ENCODE measurements around the gene CLIP3.
"Not testable (repeated sequence)": the region's sequence is repeated elsewhere in the genome, so short reads cannot be mapped to it uniquely, and the experiment has no call there.

CLIP3 gene

DNA sequence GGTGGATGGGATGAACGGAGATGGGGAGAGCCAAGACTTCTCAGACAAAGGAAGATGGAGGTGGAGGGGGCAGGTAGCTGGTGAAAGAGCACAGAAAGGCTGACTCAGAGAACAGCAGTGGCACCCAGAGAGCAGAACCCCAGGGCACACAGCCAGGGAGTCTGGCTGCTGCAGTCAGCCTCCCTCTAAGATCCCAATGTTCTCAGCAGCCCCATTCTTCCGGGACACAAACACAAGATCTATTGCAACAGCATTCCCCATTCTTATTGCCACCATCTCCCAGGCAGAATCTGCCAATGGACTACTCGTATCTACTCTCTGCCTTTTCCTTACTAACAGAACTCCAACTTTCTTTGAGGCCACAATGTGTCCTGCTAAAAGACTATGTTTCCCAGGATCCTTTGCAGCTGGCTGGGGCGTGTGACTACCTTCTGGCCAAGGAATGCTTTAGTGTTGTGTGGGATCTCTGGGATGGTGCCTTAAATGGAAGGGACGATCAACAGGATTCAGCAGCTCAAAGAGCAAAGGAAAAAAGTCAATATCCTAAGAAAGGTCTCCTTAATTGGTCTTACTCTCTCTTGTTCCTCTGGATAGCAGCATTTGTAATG, 13.9 kb upstream of the CLIP3 start:
- no peak for DNase-seq

- no peak for DNase-seq
These were observed 11.3 kb upstream of the CLIP3 start for GRCh38 chr19:36043952-36044351.

GRCh38 chr19:36041831-36042230, 9.2 kb upstream of the CLIP3 start:
- no peak for DNase-seq

GRCh38 chr19:36041092-36041491, 8.4 kb upstream of the CLIP3 start:
- DNase-seq: not testable (repeated sequence)

DNA sequence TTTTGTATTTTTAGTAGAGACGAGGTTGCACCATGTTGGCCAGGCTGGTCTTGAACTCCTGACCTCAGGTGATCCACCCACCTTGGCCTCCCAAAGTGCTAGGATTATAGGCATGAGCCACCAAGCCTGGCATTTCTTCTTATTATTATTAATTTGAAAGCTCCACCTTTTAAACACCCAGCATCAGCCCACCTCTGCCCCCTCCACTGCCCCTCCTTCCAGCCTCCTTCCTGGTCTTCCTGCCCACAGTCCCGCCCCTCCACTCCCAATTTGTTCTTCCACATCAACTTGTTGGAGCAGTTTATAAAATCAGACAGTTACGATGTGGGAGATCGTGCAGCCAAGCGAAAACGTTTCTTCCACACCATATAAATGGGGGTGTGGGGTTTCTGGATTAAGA, 7.8 kb upstream of the CLIP3 start:
- DNase-seq: no peak

- no peak for DNase-seq
These were observed 1.4 kb downstream of the CLIP3 start for GRCh38 chr19:36031308-36031707.

GRCh38 chr19:36030264-36031148, 2.2 kb downstream of the CLIP3 start:
- DNase-seq: no peak

DNA sequence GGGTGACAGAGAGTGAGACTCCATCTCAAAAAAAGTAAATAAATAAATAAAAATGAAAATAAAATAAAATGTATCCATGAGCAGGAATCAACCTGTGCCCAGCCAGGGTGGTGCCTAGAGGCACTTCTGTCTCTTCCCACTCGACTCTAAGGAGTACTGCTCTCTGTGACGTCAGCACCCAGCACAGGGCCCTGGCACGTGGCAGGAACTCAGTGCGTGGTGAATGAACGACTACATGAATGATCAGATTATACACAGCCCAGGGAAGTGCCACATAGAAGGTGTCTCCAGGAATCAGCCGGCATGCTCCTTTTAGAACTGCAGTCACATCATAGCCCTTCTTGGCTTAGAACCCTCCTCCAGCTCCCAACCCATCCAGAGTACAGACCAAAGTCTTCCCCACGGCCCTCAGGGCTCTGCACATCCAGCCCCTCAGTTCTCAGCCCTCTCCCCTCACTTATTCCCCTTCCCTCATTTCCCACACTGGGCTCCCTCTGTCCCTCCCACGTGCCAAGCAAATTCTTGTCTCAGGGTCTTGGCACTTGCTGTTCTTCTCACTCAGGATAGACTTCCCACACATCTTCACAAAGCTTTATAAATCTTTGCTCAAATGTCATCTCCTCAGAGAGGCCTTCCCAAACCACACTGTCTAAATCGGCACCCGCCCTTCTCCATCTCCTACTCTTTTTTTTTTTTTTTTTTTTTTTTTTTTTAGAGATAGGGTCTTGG, 4.2 kb downstream of the CLIP3 start:
- DNase-seq: no peak

DNA sequence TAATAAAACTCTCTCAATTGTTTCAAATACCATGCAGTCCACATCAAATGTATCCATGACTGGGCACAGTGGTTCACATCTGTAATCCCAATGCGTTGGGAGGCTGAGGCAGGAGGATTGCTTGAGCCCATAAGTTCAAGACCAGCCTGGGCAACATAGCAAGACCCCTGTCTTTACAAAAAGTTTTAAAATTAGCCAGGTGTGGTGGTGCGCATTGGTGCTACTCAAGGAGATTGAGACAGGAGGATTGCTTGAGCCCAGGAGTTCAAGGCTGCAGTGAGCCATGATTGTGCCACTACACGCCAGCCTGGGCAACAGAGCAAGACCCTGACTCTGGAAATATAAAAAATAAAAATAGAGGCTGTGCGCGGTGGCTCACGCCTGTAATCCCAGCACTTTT, 5.0 kb downstream of the CLIP3 start:
- DNase-seq: no peak

DNA sequence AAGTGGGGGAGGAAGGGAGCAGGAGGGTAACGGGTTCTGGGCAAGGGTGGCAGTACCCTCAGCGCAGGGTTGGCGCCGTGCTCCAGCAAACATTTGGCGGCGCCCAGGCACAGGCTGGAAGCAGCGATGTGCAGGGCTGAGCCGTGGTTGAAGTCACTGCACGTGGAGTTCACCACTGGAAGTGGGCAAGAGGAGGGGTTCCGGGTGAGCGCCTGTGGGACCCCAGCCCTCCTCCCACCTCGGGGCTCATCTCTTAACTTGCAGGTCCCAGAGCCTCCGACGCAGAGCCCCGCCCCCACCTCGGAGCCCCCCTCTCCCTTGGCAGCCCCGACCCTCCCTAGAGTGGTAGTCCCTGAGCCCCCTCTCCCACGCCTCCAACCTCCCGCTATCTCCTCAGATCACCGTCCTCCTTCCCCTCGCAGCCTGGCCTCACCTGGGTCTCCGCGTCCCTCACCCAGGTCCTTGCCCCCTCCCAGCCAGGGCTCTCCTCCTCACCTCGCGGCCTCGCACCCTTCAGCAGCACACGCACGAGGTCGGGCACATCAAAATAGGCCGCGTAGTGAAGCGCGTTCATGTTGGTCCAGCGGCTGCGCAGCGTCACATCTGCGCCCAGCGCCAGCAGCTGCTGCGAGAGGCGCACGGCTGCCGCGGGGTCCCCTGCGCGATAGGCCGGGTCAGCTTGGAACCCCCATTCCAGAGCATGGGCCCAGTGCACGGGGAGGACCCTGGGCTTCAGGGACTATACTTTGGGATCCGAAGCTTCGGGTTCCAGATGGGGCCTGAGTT, 6.4 kb downstream of the CLIP3 start:
- DNase-seq: no peak

GRCh38 chr19:36025541-36025940, 7.1 kb downstream of the CLIP3 start:
- DNase-seq: no peak

DNA sequence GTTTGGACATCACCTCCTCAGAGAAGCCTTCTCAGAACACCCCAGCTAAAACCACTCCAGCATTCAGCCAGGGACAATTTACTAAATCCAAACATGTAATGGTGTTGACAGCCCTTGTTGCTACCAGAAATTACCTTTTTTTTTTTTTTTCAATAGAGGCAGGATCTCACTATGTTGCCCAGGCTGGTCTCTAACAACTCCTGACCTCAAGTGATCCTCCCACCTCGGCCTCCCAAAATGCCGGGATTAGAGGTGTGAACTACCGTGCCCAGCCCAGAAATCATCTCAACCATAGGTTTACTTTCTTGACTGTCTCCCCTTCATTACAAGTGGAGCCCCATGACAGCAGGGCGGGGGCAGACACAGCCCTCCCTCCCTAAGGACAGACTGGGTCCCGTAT, 9.2 kb downstream of the CLIP3 start:
- DNase-seq: no peak

DNA sequence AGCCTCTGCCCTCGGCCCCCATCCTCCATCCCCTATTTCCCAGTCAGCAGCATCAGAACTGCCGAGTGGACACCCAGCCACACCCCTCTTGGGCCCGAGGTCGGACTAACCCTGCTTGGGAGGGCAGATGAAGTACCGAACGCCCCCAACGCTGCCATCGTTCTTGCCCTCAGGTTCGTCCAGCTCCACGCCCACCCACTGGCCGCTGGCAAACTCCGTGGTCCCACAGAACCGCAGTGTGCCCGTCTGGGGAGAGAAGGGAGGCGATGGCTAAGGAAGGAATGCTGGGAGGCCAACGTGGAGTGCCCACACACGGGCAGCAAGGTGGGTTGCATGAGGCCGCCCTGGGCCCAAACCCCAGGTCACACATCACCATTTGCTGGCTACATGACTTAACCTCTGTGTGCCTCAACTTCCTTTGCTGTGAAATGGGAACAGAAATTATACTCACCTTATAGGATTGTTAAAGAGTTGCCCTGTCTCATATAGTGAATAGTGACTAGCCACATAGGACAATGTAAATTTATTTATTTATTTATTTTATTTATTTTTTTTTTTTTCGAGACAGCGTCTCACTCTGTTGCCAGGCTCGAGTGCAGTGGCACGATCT, 13.5 kb downstream of the CLIP3 start:
- no peak for DNase-seq

GRCh38 chr19:36014012-36014924, 18.4 kb downstream of the CLIP3 start, which contains the start of gene ALKBH6:
Gene ALKBH6, minus strand, starts transcription at chr19:36014213. Its CDS starts 816 bp downstream, at chr19:36013397.
- DNase-seq: peak; percentile 99 to 100

- no peak for DNase-seq
These were observed 19.2 kb downstream of the CLIP3 start for GRCh38 chr19:36013280-36014011.

DNA sequence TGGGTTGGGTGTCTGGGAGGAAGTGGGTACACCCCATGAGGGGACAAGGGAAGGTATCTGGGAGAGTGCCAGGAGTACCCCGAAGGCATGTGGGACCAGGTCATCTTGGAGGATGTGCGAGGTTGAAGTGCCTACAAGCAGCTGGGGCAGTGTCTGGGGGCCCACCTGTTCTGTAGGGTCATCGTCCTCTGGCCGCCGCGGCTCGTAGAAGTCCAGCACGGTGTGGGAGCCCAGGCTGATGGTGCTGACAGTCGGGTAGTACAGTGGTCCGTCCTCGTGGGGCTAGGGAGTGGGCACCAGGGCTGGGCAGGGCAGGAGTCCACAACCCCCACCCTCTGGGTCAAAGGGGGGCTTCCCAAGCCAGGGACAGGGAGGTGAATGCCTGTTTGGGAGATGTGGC, 22.3 kb downstream of the CLIP3 start:
- DNase-seq: no peak

- DNase-seq: no peak
These were observed 22.9 kb downstream of the CLIP3 start for GRCh38 chr19:36009633-36010379.

DNA sequence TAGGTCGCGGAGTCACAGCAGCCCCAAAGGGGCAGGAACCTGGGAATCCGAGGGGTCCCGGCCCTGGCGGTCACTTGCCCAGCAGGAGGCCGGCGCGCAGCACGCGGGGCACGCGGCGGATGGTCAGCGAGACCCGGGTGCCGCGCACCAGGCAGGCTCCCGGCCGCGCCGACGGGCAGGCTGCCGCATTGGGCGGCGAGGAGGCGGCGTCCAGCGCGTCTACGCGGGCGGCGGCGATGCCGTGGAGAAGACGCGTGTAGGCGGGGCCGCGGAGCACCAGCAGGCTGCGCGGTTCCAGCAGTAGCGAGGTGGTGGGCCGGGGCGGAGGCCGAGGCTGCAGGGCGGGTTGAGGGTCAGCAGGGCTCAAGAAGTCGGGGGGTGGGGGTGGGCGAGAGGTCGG, 23.5 kb downstream of the CLIP3 start:
- peak; percentile 29 to 40 for DNase-seq

- DNase-seq: no peak
These were observed 24.2 kb downstream of the CLIP3 start, which contains the start of gene SYNE4 for GRCh38 chr19:36008336-36008978. Gene SYNE4, minus strand, starts transcription at chr19:36008813. Its CDS starts 132 bp downstream, at chr19:36008681.
